Heart left ventricle (tissue), 13 donors: ENCODE measurements around the gene UBE4B.

ENCODE experiments used
- CTCF ChIP-seq, 12 donors: fragments of 200-600 bp; sonication (generic) in 4 of 12; IDR thresholded peaks; one replicate each; pipeline versions ENCODE4 v1.5.0 to v1.8.0; 2018 to 2022; ENCODE audit warnings: antibody characterized with exemption in 12 of 12, mild to moderate bottlenecking in 5 of 12
- POLR2A ChIP-seq, 2 donors: fragments of 450-650 bp; IDR thresholded peaks; one replicate each; pipeline ENCODE4 v1.6.1; 2017; ENCODE audit warnings: antibody characterized with exemption in 2 of 2, mild to moderate bottlenecking in 2 of 2, moderate library complexity in 2 of 2
- donor health status: ischemic (EF 13 %, LVEDD 7.1; RV severe dilation, severe dysfunction).
- donor health status: DM: no; HTN: yes; CAD: no.
- donor health status: DM: no; HTN: no; CAD: no.
- donor health status: ischemic (EF 25% LVEDD 6.9; RV normal size, moderate dysfunction).
- donor health status: ischemic (EF 25% LVEDD 5.7; RV mildly dilated, moderate dysfunction).
- donor health status: ischemic (EF 35%, LVEDD 5.7; RV mildly dilated, moderate dysfunction).
- donor health status: nonischemic (EF 11% LVEDD 7.7; RV severe dilation, severe dysfunction).
- donor health status: DM: yes; HTN: yes; CAD: no.
- donor health status: PGD.
- donor health status: ischemic (EF 29% LVEDD 5.4; RV normal size, mild dysfunction).
- donor health status: nonischemic (EF 23%, LVEDD 6.1; RV moderate dilation, normal function).

GRCh38 chr1:9989773-9990172 is 43.0 kb upstream of the UBE4B start:
- TF ChIP-seq CTCF (IDR thresholded peaks at IDR 0.05) = no peak
- no peak for TF ChIP-seq POLR2A (IDR thresholded peaks at IDR 0.05)
